CD4-positive, alpha-beta T cell treated with Interleukin-1 beta for 1 hour (primary cell): ENCODE measurements around the gene PLA2G2D.

Experiments
- DNase-seq, 2 donors: peaks; one replicate each; pipeline ENCODE4 v3.0.0-alpha.2; 2020 to 2022

The PLA2G2D gene

DNA sequence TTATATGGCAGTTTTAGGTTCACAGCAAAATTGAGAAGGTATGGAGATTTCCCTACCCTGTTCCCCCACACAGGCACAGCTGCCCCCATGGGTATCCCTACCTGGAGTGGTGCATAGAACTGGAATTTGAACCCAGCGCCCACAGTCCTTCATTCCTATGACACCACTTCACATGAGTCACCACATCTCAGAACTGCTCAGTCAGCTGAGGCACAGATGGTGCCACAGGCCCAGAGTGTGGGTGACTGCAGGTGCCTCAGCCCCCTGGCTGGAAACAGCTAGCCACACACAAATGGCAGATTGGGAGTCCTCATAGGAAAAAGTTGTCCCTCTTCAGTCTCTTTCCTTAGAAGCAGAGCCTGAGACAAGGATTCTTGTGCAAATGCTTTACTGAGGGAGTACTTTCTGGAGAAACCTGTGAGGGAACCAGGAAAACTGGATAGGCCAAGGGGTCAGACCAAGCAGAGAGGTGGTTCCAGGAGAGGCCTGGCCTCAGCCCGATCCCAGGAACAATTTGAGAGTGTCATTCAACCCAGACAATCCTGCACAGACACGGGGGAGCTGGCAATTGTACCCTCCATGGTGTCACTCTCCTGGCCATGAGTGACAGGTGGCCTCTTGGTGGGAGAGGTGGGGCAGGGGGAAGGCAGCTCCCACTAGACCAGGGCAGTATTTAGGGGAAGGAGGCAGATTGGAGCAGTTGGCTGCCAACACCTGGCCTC lies 6.9 kb downstream of the PLA2G2D start:
- no peak for DNase-seq

DNA sequence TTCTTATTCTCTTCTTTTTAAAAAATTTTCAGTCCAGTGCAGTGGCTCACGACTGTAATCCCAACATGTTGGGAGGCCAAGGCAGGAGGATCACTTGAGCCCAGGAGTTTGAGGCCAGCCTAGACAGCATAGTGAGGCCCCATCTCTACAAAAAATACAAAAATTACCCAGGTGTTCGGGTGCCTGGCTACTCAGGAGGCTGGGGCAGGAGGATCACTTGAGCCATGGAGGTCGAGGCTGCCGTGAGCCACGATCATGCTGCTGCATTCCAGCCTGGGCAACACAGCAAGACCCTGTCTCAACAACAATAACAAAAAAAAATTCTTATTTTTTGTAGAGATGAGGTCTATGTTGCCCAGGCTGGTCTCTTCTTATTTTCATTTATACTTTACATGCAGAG lies 7.9 kb downstream of the PLA2G2D start:
- DNase-seq, result no peak

DNA sequence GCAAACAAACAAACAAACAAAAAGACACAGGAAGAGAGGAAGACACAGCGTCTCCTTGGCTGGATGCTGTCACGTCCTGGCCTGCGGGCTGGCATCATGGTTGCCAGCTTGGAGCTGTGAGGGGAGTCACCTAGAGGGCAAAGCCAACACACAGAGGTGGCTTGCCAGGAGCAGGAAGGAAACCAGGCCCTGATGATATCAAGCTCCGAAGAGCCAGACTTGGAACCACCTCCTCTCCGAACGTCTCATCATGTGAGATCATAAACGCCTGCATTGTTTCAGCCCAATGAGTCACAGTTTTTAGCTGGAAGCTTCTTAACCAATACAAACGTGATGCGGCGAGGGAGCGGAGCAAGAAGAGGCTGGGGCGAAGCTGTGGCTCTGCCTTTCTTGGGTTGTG lies 8.7 kb downstream of the PLA2G2D start:
- DNase-seq, result no peak

DNA sequence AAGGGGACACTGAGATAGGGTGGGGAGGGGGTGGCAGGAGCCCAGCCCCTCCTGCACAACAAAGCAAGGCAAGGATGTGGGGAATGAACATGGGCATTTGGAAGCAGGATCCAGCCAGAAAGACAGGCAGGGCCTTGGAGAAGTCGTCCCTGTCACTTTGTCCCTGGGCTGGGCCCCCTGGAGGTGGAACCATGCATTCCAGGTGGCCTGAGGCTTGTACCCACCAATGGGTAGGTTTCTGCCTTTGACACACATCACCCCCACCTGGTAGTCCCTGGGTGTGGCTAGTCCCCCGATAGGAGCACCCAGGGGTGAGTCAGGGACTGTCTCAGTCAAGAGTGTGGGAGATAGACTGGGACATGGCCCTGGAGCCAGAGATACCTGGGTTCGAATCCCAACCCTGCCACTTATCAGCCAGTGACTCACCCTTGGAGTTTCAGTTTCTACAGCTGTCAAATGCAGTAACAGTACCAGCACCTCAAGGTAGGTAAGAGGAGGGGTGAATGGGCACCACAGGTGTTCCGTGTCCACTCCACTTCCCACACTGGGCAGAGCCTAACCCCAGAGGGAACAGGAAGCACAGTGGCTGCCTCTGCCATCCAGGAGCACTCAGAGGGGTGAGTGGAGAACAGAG lies 10.0 kb downstream of the PLA2G2D start:
- no peak for DNase-seq

DNA sequence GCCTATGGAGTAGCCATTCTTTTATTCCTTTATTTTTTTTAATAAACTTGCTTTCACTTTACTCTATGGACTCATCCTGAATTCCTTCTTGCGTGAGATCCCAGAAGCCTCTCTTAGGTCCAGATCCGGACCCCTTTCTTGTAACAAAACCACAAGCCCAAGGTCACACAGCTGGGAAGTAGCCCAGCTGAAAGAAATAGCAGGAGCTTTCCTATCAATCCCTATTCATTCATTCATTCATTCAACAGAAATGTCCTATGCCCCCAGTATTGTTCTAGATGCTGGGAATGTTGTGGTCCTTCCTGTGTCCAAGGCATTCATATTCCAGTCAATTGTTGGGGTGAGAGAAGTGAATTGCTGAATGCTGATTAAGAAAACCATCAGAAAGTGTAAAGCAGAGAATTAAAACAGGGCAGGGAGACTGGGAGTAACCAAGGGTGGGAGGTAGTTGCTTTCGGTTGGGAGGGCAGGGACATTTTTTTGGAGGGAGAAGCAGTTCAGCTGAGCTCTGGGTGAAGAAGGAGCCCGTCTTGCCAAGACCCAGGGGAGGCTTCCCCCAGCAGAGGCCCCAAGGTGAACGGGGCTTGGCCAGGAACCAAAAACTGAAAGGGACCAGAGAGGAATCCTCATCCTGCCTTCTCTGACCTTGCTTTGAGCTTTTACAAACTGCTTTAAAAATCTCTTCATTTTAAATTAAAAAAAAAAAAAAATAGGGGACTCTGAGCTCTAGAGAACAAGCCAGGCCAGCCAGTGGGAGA lies 10.8 kb downstream of the PLA2G2D start:
- no peak for DNase-seq

DNA sequence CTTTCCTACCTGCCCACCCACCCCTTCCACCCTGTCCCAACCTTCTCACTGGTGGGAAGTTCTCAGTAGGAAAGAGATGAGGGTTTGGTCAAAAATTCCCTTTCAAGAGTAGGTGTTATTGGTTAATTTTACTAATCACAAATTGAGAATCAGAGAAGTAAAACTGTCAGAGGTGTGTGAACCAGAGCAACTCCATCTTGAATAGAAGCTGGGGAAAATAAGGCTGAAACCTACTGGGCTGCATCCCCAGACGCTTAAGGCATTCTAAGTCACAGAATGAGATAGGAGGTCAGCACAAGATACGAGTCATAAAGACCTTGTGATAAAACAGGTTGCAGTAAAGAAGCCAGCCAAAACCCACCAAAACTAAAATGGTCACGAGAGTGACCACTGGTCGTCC lies 11.5 kb downstream of the PLA2G2D start:
- DNase-seq, result no peak

DNA sequence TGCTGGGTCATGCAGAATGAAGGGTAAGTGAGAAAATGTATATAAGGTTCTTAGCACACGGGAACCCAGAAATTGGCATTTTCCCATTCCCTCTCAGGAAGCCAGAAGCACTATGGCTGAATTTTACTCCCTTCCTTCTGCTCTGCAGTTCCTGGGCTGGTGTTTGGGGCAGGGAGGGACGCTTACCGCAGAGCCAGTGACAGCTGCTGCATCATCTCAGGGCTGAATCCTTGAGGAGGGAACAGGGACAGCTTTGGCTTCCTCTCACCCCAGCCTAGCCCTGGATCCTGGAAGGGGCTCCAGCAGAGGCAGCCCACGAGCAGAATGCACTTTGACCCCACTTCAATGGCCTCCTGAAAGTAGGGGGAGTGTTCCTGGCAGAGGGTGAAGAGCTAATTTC lies 12.0 kb downstream of the PLA2G2D start:
- no peak for DNase-seq

DNA sequence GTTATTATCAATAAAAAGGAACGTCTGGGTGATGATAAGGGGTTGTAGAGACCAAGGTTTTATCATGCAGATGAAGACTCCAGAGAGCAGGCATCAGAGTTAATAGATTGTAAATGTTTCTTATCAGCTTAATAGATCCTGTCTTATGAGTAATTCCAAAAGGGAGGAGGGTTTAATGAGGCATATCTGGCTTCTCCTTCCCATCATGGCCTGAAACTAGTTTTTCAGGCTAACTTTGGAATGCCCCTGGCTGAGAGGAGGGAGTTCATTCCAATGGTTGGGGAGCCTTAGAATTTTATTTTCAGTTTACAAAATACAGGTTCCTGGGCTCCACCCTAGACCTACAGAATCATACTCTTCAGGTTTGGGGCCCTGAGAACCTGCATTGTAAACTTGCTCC lies 13.5 kb downstream of the PLA2G2D start:
- DNase-seq, result no peak

DNA sequence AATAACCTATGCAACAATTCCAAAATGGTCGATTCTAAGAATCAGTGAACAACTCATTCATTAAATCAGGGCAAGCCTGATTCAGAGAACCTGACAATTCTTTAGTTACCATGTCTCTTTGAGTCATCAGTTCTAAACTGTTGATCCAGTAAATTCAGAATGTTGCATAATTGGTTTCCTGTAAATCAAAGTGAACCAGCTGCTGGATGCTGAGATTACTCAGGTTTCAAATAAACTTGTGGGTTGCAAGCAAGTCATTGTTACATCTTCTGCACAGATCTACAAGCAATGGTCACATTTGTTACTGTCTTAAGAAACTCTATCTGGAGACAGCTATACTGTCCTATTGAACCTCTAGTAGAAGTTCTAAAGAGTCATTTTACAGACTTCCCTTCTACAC lies 16.5 kb downstream of the PLA2G2D start:
- DNase-seq, result no peak

DNA sequence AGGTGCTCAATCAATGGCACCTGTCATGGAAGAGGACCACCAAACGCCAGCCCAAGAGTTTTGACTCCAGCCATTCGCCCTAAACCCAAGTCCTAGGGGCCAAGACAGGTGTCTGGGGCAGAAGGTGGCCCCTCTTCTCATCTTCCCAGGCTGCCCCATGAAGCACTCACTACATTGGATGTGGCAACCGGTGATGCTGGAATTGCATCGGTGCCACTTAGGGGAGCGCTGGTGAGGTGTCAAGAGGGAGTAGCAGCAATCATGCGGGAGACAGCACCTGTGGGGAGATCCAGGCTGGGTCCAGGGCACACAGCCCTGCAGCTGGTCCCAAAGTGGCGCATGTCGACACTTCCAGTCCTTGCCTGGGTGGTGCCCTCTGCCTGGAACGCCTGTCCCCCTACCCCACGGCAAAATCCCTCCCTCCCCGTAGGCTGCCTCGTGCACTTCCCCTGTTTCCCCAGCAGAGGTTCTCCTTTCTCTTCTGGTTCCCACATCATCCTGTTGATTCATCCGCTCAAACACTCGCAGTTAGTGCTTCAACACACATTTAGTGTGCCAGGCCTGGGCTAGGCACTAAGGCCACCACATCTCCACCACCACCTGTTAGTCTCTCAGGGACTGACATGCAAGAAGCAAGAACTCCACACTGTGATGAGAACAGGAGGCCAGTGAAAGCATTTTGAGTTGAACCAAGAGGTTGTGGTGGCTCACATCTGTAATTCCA lies 18.5 kb downstream of the PLA2G2D start:
- DNase-seq, result peak; percentile 22 to 34

DNA sequence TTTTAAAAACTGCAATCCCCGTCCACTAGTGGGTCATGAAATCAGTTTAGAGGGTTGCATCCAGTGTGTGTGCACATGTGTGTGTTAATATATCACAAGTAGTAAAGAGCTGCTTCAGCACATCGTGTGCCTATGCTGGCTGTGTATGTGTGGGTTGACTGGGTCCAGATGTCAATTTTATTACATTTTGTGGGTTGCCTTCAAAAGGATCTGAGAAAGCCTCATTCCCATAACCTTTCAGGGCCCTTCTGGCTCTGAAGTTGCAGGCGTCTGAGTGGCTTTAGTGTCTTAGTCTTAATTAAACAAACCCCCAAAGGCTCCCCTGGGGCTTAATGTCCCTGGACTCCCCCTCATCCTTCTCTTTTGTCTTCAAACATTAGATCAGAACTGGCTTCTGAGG lies 19.8 kb downstream of the PLA2G2D start:
- DNase-seq, result no peak

DNA sequence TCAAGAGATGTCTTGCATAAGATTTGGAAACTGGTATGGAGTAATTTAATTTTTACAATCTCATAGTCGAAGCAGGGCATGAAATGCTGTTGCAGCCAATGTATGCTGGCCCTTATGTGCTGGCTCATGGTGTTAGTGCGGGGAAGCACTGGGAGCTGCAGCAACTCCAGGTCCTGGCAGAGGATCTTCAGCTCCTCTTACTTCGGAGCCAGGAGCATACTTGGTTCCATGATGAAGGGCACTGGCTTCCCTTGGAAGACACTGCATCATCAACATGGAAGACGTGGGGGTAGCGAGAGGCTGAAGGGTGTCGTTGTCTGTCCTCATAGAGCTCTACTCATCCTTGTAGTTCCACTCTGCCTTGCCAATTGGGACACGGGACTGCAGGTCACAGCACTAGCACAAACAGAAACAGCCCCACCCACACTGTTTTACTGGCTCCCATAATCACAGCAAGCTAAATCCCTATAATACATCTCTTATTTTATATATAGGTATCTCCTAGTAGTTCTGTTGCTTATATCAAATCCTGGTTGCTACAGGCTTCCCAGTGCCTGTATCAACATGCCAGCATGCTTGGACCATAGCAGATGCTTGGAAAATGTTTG lies 22.4 kb downstream of the PLA2G2D start:
- no peak for DNase-seq

DNA sequence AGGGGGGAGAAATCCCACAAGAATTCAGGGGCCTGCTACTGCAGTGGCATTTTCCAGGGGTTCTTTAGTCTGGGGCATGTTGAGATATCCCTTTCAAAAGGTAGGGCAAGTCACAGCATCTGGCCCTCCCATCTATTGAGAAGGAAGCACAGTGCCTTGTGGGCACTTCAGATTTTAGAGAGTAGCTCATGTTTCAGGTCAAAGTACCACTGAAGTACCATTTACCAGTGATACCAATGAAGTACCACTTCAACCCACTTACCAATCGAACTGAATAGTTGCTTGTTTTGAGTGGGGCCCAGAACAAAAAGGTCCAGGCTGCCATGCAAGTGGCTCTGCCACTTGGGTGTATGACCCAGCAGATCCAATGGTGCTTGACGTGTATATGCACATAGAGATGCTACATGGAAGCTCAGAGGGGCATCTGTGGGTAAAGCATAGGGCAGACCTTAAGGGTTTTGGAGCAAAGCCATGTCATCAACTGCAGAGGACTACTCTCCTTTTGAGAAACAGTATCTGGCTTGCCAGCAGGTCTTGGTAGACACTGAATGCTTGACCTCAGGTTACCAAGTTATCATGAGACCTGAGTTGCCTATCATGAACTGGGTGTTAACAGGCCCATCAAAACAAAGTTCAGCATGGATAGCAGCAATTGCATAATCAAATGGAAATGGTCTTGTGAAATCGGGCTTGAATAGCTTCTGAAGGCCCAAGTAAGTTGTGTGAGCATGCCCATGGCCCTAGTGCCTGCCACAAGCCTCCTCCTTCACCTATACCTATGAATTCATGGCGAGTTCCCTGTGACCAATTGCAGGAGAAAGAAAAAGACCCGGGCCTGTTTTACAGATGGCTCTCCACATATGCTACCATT lies 23.5 kb downstream of the PLA2G2D start:
- no peak for DNase-seq

DNA sequence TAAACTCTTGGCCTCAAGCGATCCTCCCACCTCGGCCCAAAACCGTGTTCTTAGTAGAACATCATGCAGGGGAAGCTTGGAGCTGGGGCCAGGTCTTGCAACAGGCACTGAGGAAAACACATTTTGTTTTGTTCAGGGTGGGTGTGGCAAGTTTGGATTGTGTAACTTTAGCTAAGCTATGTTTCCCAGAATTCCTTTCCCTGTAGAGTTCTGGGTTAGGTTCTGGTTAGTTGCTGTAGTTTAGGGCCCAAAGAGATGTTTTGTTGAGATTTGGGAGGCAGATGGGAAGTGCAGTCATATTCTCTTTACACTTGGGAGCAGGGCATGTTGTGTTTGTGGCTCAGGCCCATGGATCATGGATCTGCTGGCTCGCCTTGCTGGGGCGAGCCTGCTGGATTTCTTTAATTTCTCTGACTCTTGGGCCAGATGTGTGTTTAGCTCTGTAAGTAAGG lies 25.4 kb downstream of the PLA2G2D start:
- no peak for DNase-seq

DNA sequence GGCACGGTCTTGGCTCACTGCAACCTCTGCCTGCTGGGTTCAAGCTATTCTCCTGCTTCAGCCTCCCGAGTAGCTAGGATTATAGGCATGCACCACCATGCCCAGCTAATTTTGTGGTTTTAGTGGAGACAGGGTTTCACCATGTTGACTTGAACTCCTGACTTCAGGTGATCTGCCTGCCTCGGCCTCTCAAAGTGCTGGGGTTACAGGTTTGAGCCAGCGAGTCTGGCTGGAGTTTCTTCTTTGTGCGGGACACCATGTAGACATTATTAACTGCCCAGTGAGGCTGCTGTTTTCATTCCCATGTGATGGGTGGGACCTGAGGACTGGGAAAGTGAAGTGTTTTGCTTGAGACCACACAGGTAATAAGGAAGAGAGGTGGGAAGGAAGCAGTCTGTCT lies 26.0 kb downstream of the PLA2G2D start:
- no peak for DNase-seq

DNA sequence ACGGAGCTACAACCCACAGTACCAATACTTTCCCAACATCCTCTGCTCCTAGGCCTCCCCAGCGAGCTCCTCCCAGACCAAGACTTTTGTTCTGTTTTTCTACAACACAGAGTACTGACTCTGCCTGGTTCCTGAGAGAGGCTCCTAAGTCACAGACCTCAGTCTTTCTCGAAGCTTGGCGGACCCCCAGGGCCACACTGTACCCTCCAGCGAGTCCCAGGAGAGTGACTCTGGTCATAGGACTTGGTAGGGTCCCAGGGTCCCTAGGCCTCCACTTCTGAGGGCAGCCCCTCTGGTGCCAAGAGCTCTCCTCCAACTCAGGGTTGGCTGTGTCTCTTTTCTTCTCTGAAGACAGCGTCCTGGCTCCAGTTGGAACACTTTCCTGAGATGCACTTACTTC lies 28.7 kb downstream of the PLA2G2D start:
- no peak for DNase-seq

DNA sequence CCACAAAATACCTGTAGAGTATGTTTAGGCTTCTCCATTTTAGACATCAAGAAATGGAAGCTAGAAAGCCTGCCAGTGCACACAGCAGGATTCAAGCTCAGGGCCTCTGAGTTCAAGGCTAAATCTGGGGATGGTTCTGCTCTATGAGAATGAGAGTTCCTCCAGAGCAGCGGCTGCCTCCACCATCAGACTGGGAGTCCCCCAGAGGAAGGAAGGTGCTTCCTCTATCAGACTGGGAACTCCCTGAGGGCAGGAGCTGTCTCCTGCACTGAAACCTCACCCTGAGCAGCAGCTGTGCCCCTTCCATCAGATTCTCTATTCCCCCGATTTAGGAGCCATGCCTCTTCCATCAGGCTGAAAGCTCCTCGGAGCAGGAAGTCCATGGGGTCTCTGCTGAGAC lies 29.2 kb downstream of the PLA2G2D start:
- no peak for DNase-seq

DNA sequence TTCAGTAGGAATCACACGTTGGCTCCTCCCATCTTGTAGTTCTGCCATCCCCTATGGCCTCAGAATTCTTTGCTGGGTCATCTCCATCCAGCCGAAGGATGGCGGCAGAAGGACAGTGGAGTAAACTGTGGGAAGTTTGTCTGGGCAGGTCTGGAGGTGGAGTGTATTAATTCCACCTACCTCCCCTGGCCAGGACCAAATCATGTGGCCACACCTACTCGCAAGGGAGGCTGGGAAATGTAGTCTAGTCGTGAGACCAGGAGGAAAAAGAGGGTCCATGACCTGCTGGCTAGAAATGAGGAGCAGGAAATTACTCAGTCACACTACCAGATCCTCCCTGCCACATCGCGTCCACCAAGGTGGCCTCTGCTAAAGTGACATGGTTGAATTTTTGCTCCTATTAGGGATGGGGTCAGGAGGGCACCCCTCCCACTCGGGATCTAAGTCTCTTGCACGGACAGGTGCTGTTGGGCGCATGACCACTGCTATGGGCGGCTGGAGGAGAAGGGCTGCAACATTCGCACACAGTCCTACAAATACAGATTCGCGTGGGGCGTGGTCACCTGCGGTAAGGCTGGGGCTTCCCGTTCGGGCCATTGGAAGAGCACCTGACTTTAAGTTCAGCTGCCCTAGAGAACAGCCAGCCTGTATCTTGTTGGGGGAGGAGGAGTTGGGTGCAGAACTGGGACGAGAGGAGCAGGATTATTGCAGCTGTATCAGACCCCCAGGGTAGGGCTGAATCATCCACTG lies 29.8 kb downstream of the PLA2G2D start:
- DNase-seq, result no peak

DNA sequence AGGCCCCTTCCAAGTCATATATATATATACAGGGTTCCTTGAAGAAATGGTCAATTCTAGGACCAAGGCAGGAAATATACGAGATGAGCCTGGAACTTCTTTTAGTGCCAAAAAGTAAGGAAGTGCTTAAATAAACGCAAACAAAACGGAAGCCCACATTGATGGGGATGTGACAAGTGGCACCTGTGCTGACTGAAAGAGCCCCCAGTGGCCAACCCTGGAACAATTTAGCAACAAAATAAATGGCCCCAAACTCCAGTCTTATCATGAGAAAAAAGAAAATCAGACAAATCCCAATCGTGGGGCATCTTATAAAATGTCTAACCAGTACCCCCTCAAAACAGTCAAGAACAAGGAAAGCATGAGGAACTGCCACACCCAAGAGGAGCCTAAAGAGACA lies 31.7 kb downstream of the PLA2G2D start:
- no peak for DNase-seq

DNA sequence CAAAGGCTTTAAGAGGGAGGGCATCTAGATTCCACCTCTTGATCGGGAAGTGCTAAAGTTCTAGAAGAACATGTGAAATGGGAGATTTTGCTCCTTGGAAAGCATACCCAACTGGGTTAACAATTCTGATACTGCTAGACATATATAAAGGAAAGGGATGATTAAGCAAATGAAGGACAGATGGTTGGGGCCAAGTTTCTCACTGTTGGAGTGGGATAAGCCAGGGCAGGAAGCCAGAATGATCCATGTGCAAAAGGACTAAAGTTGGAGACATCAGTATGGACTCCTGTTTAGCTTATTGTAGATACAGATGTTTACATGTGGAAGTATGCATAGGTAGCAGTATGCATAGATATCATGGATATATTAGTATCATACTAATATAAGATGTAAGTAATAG lies 32.5 kb downstream of the PLA2G2D start:
- no peak for DNase-seq
